Neural progenitor cell (in vitro differentiated cells): Measurements from ENCODE around the gene GRAMD1B. TPM values are rescaled to one million over a fixed set of nuclear protein-coding genes. Genes with fewer than 3 reads are reported as not detected.
"Not testable (repeated sequence)": the region's sequence is repeated elsewhere in the genome, so short reads cannot be mapped to it uniquely, and the experiment has no call there.

Source experiments
- DNase-seq: peaks from one replicate; pipeline ENCODE4 v3.0.0-alpha.2; 2016; ENCODE audit warnings: low spot score
- H2AFZ ChIP-seq: fragments of 200-600 bp; sonication (generic); replicated peaks from 2 replicates; pipeline ENCODE4 v1.6.1; 2016; ENCODE audit warnings: antibody characterized with exemption
- H3F3A ChIP-seq: fragments of 200-600 bp; sonication (generic); 2 replicates; pipeline ENCODE4 v1.6.1; 2016; ENCODE audit warnings: antibody characterized with exemption, low read depth
- H3K27ac ChIP-seq: fragments of 200-600 bp; sonication (generic); 2 replicates; pipeline ENCODE4 v1.5.1; 2016; ENCODE audit warnings: mild to moderate bottlenecking
- H3K27me3 ChIP-seq: fragments of 200-600 bp; sonication (generic); 2 replicates; pipeline ENCODE4 v1.6.1; 2016; ENCODE audit warnings: mild to moderate bottlenecking, moderate library complexity
- H3K36me3 ChIP-seq: fragments of 200-600 bp; sonication (generic); 2 replicates; pipeline ENCODE4 v1.5.1; 2016
- H3K4me1 ChIP-seq: fragments of 200-600 bp; sonication (generic); 2 replicates; pipeline ENCODE4 v1.6.1; 2016; ENCODE audit warnings: mixed run types
- H3K4me2 ChIP-seq: fragments of 200-600 bp; sonication (generic); 2 replicates; pipeline ENCODE4 v1.6.1; 2016
- H3K4me3 ChIP-seq: fragments of 200-600 bp; sonication (generic); 2 replicates; pipeline ENCODE4 v1.5.1; 2016
- H3K79me2 ChIP-seq: fragments of 200-600 bp; sonication (generic); 2 replicates; pipeline ENCODE4 v1.6.1; 2016; ENCODE audit warnings: low read depth
- H3K9ac ChIP-seq: fragments of 200-600 bp; sonication (generic); 2 replicates; pipeline ENCODE4 v1.6.1; 2016
- H3K9me3 ChIP-seq: fragments of 200-600 bp; sonication (generic); 2 replicates; pipeline ENCODE4 v1.5.1; 2016; ENCODE audit warnings: low read depth
- H4K20me1 ChIP-seq: fragments of 200-600 bp; sonication (generic); 2 replicates; pipeline ENCODE4 v1.6.1; 2016; ENCODE audit warnings: low read depth
- H3K27ac Mint-ChIP-seq: 3 replicates; pipeline ENCODE4 v1.8.0; 2021; ENCODE audit warnings: mixed read lengths
- H3K27me3 Mint-ChIP-seq: 2 replicates; pipeline ENCODE4 v1.8.0; 2022; ENCODE audit warnings: low read depth, mild to moderate bottlenecking, inconsistent platforms, moderate library complexity, mixed read lengths; ENCODE audit not compliant: insufficient read depth
- H3K36me3 Mint-ChIP-seq: 3 replicates; pipeline ENCODE4 v1.8.0; 2021; ENCODE audit warnings: mixed read lengths
- H3K4me1 Mint-ChIP-seq: 3 replicates; pipeline ENCODE4 v1.8.0; 2021; ENCODE audit warnings: mixed read lengths
- H3K4me3 Mint-ChIP-seq: 3 replicates; pipeline ENCODE4 v1.8.0; 2021; ENCODE audit warnings: mild to moderate bottlenecking, moderate library complexity, mixed read lengths
- H3K9me3 Mint-ChIP-seq: 3 replicates; pipeline ENCODE4 v1.8.0; 2020; ENCODE audit warnings: mixed read lengths
- EZH2 ChIP-seq: fragments of 200-600 bp; sonication (generic); IDR thresholded peaks from 2 replicates; pipeline ENCODE4 v1.6.1; 2017; ENCODE audit warnings: antibody characterized with exemption, mild to moderate bottlenecking, moderate library complexity
- EZH2phosphoT487 ChIP-seq: fragments of 200-600 bp; sonication (generic); IDR thresholded peaks from 2 replicates; pipeline ENCODE4 v1.6.1; 2017; ENCODE audit warnings: antibody characterized with exemption
- total RNA-seq: library from RNA; depleted of rRNA; stranded (reverse); fragments of >200 nt; gene quantifications from 2 replicates; pipeline ENCODE4 v1.2.3, GENCODE V29; 2015; ENCODE audit warnings: low replicate concordance
- TF ChIP-seq, protein P1 (sequence below): fragments of 200-600 bp; sonication (generic); IDR thresholded peaks from 2 replicates; pipeline ENCODE4 v1.5.1; 2017; ENCODE audit warnings: antibody characterized with exemption, mild to moderate bottlenecking

GRAMD1B gene
- total RNA-seq, 1 donor from 2014 or later = 12.6 TPM

DNA sequence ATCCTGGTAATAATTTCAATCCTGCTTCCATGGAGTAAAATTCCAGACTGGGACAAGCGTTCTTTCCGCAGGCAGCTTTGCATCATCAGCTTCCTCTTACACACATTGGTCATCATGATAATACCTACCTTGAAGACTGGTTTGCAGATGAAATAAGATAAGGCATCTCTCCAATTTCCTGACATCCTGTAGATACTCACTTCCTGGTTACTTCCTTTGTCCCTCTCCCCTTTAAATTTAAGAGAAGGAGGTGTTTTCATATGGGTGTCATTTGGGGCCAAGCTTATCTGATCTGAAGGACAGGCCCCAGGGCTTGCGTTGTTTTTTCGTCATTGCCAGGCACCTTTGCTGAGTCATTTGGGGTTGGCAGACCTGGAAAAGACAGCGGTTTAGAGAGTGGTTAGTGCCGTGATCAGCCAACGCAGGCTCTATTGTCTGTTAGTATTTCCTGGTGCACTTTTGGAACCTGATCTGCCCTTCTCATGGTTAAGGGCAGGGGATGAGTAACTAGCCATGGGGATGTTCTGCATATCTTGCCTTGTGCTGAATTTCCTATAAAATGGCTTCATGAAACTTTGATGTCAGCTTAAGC is 24.1 kb downstream of the GRAMD1B start:
- Histone ChIP-seq H4K20me1 (no peaks in the 10 kb centered on the region), H3K27me3 (no peaks in the 10 kb centered on the region), H3K9ac (no peak overlapping the region), H3F3A (no peaks in the 10 kb centered on the region), H3K27ac (no peak overlapping the region), H3K4me1 (no peaks in the 10 kb centered on the region), H3K79me2 (peaks cover 4% of the 10 kb centered on the region), H3K4me3 (no peak overlapping the region), H3K4me2 (no peak overlapping the region), H2AFZ (no peak overlapping the region), H3K36me3 (no peaks in the 10 kb centered on the region), H3K9me3 (no peaks in the 10 kb centered on the region)
- no peak overlapping the region for H3K4me3 Mint-ChIP-seq
- H3K27me3 Mint-ChIP-seq = peaks cover 2% of the 10 kb centered on the region
- peaks cover 15% of the 10 kb centered on the region for H3K4me1 Mint-ChIP-seq
- H3K36me3 Mint-ChIP-seq = peaks cover 3% of the 10 kb centered on the region
- H3K9me3 Mint-ChIP-seq = no peaks in the 10 kb centered on the region
- no peak for DNase-seq
- TF ChIP-seq, protein P1, sequence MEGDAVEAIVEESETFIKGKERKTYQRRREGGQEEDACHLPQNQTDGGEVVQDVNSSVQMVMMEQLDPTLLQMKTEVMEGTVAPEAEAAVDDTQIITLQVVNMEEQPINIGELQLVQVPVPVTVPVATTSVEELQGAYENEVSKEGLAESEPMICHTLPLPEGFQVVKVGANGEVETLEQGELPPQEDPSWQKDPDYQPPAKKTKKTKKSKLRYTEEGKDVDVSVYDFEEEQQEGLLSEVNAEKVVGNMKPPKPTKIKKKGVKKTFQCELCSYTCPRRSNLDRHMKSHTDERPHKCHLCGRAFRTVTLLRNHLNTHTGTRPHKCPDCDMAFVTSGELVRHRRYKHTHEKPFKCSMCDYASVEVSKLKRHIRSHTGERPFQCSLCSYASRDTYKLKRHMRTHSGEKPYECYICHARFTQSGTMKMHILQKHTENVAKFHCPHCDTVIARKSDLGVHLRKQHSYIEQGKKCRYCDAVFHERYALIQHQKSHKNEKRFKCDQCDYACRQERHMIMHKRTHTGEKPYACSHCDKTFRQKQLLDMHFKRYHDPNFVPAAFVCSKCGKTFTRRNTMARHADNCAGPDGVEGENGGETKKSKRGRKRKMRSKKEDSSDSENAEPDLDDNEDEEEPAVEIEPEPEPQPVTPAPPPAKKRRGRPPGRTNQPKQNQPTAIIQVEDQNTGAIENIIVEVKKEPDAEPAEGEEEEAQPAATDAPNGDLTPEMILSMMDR = no peak
- TF ChIP-seq EZH2 = no peak
- TF ChIP-seq EZH2phosphoT487 = no peak
- no peak overlapping the region for H3K27ac Mint-ChIP-seq

GRCh38 chr11:123454796-123455195 is 24.7 kb downstream of the GRAMD1B start:
- TF ChIP-seq, protein P1 = no peak
- no peak for TF ChIP-seq EZH2phosphoT487
- no peak for TF ChIP-seq EZH2
- H3K36me3 ChIP-seq = no peaks in the 10 kb centered on the region
- Mint-ChIP-seq H3K9me3 (no peaks in the 10 kb centered on the region), H3K36me3 (peaks cover 3% of the 10 kb centered on the region), H3K27ac (no peak overlapping the region), H3K27me3 (peaks cover 2% of the 10 kb centered on the region), H3K4me3 (no peak overlapping the region), H3K4me1 (peaks cover 15% of the 10 kb centered on the region)
- H3K27ac ChIP-seq = no peak overlapping the region
- no peak for DNase-seq
- H4K20me1 ChIP-seq = no peaks in the 10 kb centered on the region
- no peaks in the 10 kb centered on the region for H3K4me1 ChIP-seq
- H3F3A ChIP-seq = no peaks in the 10 kb centered on the region
- H3K9me3 ChIP-seq = no peaks in the 10 kb centered on the region
- H3K27me3 ChIP-seq = no peaks in the 10 kb centered on the region
- no peak overlapping the region for H2AFZ ChIP-seq
- H3K4me3 ChIP-seq = no peak overlapping the region
- H3K79me2 ChIP-seq = no peaks in the 10 kb centered on the region
- no peak overlapping the region for H3K4me2 ChIP-seq
- H3K9ac ChIP-seq = no peak overlapping the region

GRCh38 chr11:123456448-123456847 is 26.4 kb downstream of the GRAMD1B start:
- H3F3A ChIP-seq, H3K4me2 ChIP-seq, H3K36me3 ChIP-seq, H3K27me3 Mint-ChIP-seq, H3K79me2 ChIP-seq, H3K9me3 Mint-ChIP-seq, H3K4me3 Mint-ChIP-seq, H3K4me1 Mint-ChIP-seq, H3K9me3 ChIP-seq, H3K9ac ChIP-seq, H3K27me3 ChIP-seq, H4K20me1 ChIP-seq, H3K27ac ChIP-seq, H3K4me1 ChIP-seq, H2AFZ ChIP-seq, H3K4me3 ChIP-seq, DNase-seq, H3K27ac Mint-ChIP-seq, H3K36me3 Mint-ChIP-seq: not testable (repeated sequence)

DNA sequence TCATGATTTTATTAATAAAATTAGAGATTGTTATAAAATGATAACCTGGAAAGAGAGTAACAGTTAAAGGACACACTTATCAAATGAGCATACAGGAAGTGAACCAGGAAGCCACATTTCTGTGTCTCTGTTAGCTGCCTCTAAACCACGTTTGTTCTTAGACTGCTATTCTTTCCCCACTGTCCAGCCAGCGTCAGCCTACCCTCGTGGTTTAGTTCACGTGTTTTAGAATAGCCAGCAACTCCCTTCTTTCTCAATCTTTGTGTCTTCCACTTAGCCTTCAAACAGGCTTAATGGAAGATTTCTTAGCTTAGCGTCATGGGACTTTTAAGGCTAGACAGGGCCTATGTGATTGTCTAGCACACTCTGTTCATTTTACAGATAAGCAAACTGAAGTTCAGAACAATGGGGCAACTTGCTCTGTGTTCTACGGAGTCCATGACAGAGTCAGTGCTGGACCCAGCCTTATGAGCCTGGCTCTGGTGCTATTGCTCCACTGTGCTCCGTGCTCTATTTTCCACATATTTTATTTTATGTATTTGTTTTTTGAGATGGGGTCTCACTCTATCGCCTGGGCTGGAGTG is 27.2 kb downstream of the GRAMD1B start:
- Histone ChIP-seq H3K4me3 (no peak overlapping the region), H4K20me1 (peaks cover 4% of the 10 kb centered on the region), H3K9me3 (no peaks in the 10 kb centered on the region), H3K4me1 (peaks cover 2% of the 10 kb centered on the region), H3K79me2 (no peaks in the 10 kb centered on the region), H2AFZ (no peak overlapping the region), H3K4me2 (no peak overlapping the region), H3F3A (no peaks in the 10 kb centered on the region), H3K36me3 (no peaks in the 10 kb centered on the region), H3K27me3 (no peaks in the 10 kb centered on the region), H3K9ac (no peak overlapping the region), H3K27ac (no peak overlapping the region)
- H3K27me3 Mint-ChIP-seq = peaks cover 2% of the 10 kb centered on the region
- H3K9me3 Mint-ChIP-seq = no peaks in the 10 kb centered on the region
- H3K27ac Mint-ChIP-seq = no peak overlapping the region
- H3K4me1 Mint-ChIP-seq = peaks cover 7% of the 10 kb centered on the region
- DNase-seq = no peak
- no peak overlapping the region for H3K4me3 Mint-ChIP-seq
- peaks cover 3% of the 10 kb centered on the region for H3K36me3 Mint-ChIP-seq
- TF ChIP-seq, protein P1 = no peak
- TF ChIP-seq EZH2 (no peak), EZH2phosphoT487 (no peak)
